ENCODE data around the gene TRPV5. TPM values are rescaled to one million over a fixed set of nuclear protein-coding genes. Genes with fewer than 3 reads are reported as not detected.

The TRPV5 gene
- total RNA-seq, 3 donors from 2014 or later (not counting 1 experiment from before 2014, with no cell fraction given): not detected

DNA sequence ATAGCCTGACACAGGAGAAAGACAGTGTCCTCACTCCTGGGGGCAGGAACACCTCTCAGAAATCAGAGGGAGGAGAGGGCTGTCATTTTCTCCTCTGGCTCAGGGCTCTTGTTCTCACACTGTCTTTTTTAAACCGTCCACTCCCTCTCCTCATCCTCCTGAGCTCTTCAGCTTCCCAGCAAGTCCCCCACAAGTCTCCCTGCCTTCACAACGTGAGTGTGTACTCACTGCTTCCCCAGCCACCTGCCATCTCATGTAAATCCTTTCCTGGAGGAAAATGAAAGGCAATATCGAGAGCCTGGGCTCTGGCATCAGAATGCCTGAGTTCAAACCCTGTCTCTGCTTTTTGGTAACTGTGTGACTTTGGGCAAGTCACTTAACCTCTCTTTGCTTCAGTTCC, 11.5 kb upstream of the TRPV5 start:
- H3K4me1 Mint-ChIP-seq: no peaks in the 10 kb centered on the region
- H3K4me3 ChIP-seq (ENCODE audit: low read length): no peak overlapping the region
- no peak overlapping the region for H3K27ac ChIP-seq (ENCODE audit: low read length)
- WGBS (ENCODE audit: insufficient coverage): 73% methylated on average over 3 of the region's 3 CpGs
- no peak overlapping the region for H3K27ac Mint-ChIP-seq
- TF ChIP-seq, protein P1, sequence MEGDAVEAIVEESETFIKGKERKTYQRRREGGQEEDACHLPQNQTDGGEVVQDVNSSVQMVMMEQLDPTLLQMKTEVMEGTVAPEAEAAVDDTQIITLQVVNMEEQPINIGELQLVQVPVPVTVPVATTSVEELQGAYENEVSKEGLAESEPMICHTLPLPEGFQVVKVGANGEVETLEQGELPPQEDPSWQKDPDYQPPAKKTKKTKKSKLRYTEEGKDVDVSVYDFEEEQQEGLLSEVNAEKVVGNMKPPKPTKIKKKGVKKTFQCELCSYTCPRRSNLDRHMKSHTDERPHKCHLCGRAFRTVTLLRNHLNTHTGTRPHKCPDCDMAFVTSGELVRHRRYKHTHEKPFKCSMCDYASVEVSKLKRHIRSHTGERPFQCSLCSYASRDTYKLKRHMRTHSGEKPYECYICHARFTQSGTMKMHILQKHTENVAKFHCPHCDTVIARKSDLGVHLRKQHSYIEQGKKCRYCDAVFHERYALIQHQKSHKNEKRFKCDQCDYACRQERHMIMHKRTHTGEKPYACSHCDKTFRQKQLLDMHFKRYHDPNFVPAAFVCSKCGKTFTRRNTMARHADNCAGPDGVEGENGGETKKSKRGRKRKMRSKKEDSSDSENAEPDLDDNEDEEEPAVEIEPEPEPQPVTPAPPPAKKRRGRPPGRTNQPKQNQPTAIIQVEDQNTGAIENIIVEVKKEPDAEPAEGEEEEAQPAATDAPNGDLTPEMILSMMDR (IDR thresholded peaks at IDR 0.05): no peak
- no peak for ATAC-seq
- intact Hi-C loops (cut with micrococcal nuclease): no loop called here
- no peaks in the 10 kb centered on the region for H3K9me3 ChIP-seq (ENCODE audit: control insufficient read depth, insufficient read depth, low read length)
- peaks cover 9 to 23% of the 10 kb centered on the region in 2 donors for H3K27me3 Mint-ChIP-seq (ENCODE audit: low read depth in 2 of 2)
- H3K4me3 Mint-ChIP-seq: no peak overlapping the region
- H3K36me3 Mint-ChIP-seq: no peaks in the 10 kb centered on the region
- no peaks in the 10 kb centered on the region for H3K4me1 ChIP-seq (ENCODE audit: control insufficient read depth, insufficient read depth, low read length)
- no peaks in the 10 kb centered on the region for H3K27me3 ChIP-seq (ENCODE audit: control insufficient read depth, insufficient read depth, low read length)
- DNase-seq: no peak
- no peaks in the 10 kb centered on the region for H3K36me3 ChIP-seq (ENCODE audit: control insufficient read depth, insufficient read depth, low read length)
- H3K9me3 Mint-ChIP-seq: no peaks in the 10 kb centered on the region

DNA sequence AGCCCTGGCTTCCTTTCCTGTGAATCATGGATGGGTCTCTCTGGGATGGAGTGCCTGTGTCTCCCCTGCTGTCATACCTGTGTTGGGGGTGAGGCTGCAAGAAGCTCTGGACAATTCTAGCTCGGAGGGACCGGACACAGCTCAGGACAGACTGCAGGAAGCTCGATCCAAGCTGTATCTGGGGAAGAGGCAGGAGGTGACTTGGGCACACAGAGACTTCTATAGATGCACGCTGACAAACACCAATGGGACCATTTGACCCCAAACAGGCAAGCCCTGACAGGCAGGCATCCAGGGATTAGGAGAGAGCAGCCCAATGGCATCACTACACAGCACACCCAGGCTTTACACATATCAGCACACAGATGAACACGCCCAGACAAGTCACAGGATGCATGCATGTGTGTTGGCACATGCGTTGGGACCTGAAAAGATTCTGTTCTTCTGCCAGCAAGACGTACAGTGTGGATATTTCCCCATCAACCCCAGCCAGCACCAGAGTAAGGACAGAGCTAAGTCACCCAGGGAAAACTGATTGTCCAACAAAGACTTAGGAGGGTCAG, 10.2 kb upstream of the TRPV5 start:
- no peak for DNase-seq
- intact Hi-C loops (cut with micrococcal nuclease): no loop called here
- Mint-ChIP-seq H3K4me3 (no peak overlapping the region), H3K27me3 (ENCODE audit: low read depth in 2 of 2) (peaks cover 8 to 17% of the 10 kb centered on the region in 2 donors), H3K36me3 (no peaks in the 10 kb centered on the region), H3K27ac (no peak overlapping the region), H3K4me1 (no peaks in the 10 kb centered on the region), H3K9me3 (no peaks in the 10 kb centered on the region)
- no peaks in the 10 kb centered on the region for H3K27me3 ChIP-seq (ENCODE audit: control insufficient read depth, insufficient read depth, low read length)
- 80% methylated on average over 7 of the region's 7 CpGs for WGBS (ENCODE audit: insufficient coverage)
- H3K4me1 ChIP-seq (ENCODE audit: control insufficient read depth, insufficient read depth, low read length): no peaks in the 10 kb centered on the region
- H3K27ac ChIP-seq (ENCODE audit: low read length): no peak overlapping the region
- no peaks in the 10 kb centered on the region for H3K9me3 ChIP-seq (ENCODE audit: control insufficient read depth, insufficient read depth, low read length)
- TF ChIP-seq, protein P1 (IDR thresholded peaks at IDR 0.05): no peak
- H3K36me3 ChIP-seq (ENCODE audit: control insufficient read depth, insufficient read depth, low read length): no peaks in the 10 kb centered on the region
- no peak for ATAC-seq
- H3K4me3 ChIP-seq (ENCODE audit: low read length): no peak overlapping the region

DNA sequence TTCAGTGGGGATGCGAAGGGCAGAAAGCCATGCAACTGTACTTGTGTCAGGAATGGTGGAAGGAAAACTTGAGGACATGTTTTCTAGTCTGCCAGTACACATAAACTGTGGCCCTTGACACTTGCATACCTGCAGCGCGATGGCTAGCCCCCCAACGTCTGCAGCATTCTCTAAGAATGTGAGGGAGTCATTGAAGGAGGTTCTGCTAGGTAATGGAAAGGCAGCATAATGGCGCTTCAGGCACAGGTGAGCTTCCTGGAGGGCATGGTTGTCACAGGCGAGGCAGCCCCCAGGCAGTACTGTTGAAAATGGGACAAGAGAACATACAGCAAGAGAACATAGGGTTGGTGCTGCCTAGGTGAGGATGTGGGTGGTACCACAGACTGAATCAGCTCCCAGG, 9.2 kb upstream of the TRPV5 start:
- intact Hi-C loops (cut with micrococcal nuclease): no loop called here
- whole genome bisulfite sequencing (ENCODE audit: insufficient coverage): 89% methylated on average over 6 of the region's 6 CpGs
- Histone ChIP-seq H3K9me3 (ENCODE audit: control insufficient read depth, insufficient read depth, low read length) (no peaks in the 10 kb centered on the region), H3K27me3 (ENCODE audit: control insufficient read depth, insufficient read depth, low read length) (no peaks in the 10 kb centered on the region), H3K4me1 (ENCODE audit: control insufficient read depth, insufficient read depth, low read length) (no peaks in the 10 kb centered on the region), H3K4me3 (ENCODE audit: low read length) (no peak overlapping the region), H3K36me3 (ENCODE audit: control insufficient read depth, insufficient read depth, low read length) (no peaks in the 10 kb centered on the region), H3K27ac (ENCODE audit: low read length) (no peak overlapping the region)
- no peak overlapping the region for H3K4me3 Mint-ChIP-seq
- no peaks in the 10 kb centered on the region for H3K4me1 Mint-ChIP-seq
- TF ChIP-seq, protein P1 (IDR thresholded peaks at IDR 0.05): no peak
- H3K27me3 Mint-ChIP-seq (ENCODE audit: low read depth in 2 of 2): peaks cover 8 to 12% of the 10 kb centered on the region in 2 donors
- H3K9me3 Mint-ChIP-seq: no peaks in the 10 kb centered on the region
- no peak for DNase-seq
- H3K36me3 Mint-ChIP-seq: no peaks in the 10 kb centered on the region
- no peak overlapping the region for H3K27ac Mint-ChIP-seq
- no peak for ATAC-seq

DNA sequence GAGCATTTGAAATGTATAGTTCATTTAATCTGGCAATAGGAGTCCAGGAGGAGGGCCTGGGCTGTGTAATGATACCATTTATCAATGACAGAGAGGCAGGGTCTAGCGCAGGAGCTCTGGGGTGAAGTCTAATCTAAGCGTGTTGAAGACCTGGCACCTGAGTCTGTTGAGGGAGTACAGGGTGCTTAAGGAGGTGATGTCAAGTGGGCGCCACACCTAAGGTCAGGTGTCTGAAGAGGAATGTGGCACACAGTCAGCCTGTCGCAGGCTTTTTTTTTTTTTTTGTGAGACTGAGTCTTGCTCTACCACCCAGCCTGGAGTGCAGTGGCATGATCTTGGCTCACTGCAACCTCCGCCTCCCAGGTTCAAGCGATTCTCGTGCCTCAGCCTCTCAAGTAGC, 8.0 kb upstream of the TRPV5 start:
- H3K27me3 ChIP-seq (ENCODE audit: control insufficient read depth, insufficient read depth, low read length): no peaks in the 10 kb centered on the region
- no peak overlapping the region for H3K27ac ChIP-seq (ENCODE audit: low read length)
- Mint-ChIP-seq H3K27ac (no peak overlapping the region), H3K36me3 (no peaks in the 10 kb centered on the region), H3K4me1 (no peaks in the 10 kb centered on the region), H3K4me3 (no peak overlapping the region), H3K27me3 (ENCODE audit: low read depth in 2 of 2) (peaks cover 8 to 12% of the 10 kb centered on the region in 2 donors), H3K9me3 (no peaks in the 10 kb centered on the region)
- intact Hi-C loops (cut with micrococcal nuclease): no loop called here
- TF ChIP-seq, protein P1 (IDR thresholded peaks at IDR 0.05): no peak
- ATAC-seq: no peak
- H3K9me3 ChIP-seq (ENCODE audit: control insufficient read depth, insufficient read depth, low read length): no peaks in the 10 kb centered on the region
- DNase-seq: no peak
- H3K4me3 ChIP-seq (ENCODE audit: low read length): no peak overlapping the region
- H3K4me1 ChIP-seq (ENCODE audit: control insufficient read depth, insufficient read depth, low read length): no peaks in the 10 kb centered on the region
- WGBS (ENCODE audit: insufficient coverage): 92% methylated on average over 7 of the region's 7 CpGs
- no peaks in the 10 kb centered on the region for H3K36me3 ChIP-seq (ENCODE audit: control insufficient read depth, insufficient read depth, low read length)

Data from natural killer cell (primary cell).